Upper lobe of right lung (tissue), 1 donor: ENCODE measurements around the gene CACNB3. TPM values are rescaled to one million over a fixed set of nuclear protein-coding genes. Genes with fewer than 3 reads are reported as not detected.
"Not testable (repeated sequence)": the region's sequence is repeated elsewhere in the genome, so short reads cannot be mapped to it uniquely, and the experiment has no call there.

Source experiments
- ATAC-seq: fragments of 200-7000 bp; cut with Tn5 transposase; one replicate; pipeline ENCODE4 v1.9.1; 2020; ENCODE audit warnings: mild to moderate bottlenecking, moderate library complexity
- DNase-seq: peaks from one replicate; pipeline ENCODE4 v3.0.0-alpha.2; 2020
- H3K27ac ChIP-seq: fragments of 200-600 bp; one replicate; pipeline ENCODE4 v1.8.0; 2022
- H3K27me3 ChIP-seq: fragments of 200-600 bp; one replicate; pipeline ENCODE4 v1.8.0; 2022; ENCODE audit warnings: mild to moderate bottlenecking
- H3K36me3 ChIP-seq: fragments of 200-600 bp; one replicate; pipeline ENCODE4 v1.8.0; 2022
- H3K4me1 ChIP-seq: fragments of 200-600 bp; one replicate; pipeline ENCODE4 v1.8.0; 2022
- H3K4me3 ChIP-seq: fragments of 200-600 bp; one replicate; pipeline ENCODE4 v1.8.0; 2022; ENCODE audit warnings: mild to moderate bottlenecking
- H3K9me3 ChIP-seq: fragments of 200-600 bp; one replicate; pipeline ENCODE4 v1.8.0; 2022
- intact Hi-C: fragments of 100-400 bp; cut with DNase I; formaldehyde crosslinking; loops from one replicate; pipeline ENCODE4 v1.11.0; 2022
- microRNA-seq: library from miRNA; unstranded; fragments of <30 nt; microRNA quantifications from one replicate; pipeline ENCODE4 v1.2.0, GENCODE V29; 2020; ENCODE audit warnings: borderline microRNAs expressed
- total RNA-seq: library from RNA; stranded (reverse); fragmentation: NEBNext Ultra II Directional; extraction: Animal tissue kit (Norgen Biotek cat#: 25700); gene quantifications from one replicate; pipeline ENCODE4 v1.2.1, GENCODE V29; 2021
- TF ChIP-seq, protein P1 (sequence below): fragments of 200-600 bp; IDR thresholded peaks from one replicate; pipeline ENCODE4 v1.8.0; 2022; ENCODE audit warnings: antibody characterized with exemption
- donor health status: DM: no; HTN: yes; CAD: no; lungs with severe emphysema.

CACNB3 gene
- total RNA-seq, 1 donor from 2014 or later = 24.4 TPM

DNA sequence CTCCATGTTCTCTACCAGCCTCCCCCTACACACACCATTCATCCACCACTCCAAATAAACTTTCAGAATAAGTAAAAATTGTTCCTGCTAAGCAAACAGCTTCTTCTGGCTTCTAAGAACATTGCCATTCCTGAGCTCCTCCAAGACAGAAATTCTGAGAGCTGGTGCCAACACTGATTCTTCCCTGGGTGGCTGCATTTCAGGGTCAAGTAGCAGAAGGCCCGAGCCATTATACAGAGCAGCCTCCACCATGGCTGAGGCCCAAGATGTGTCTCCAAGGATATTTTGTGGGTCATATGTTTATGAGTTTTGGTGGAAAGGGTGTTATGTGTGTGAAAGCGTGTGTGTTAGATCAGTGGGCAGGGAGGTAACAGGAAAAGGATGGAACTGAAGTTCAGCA, 50.9 kb downstream of the CACNB3 start:
- intact Hi-C loops = no loop called here
- no peaks in the 10 kb centered on the region for H3K36me3 ChIP-seq
- peaks cover 8% of the 10 kb centered on the region for H3K4me1 ChIP-seq
- DNase-seq (no peak), ATAC-seq (no peak)
- no peaks in the 10 kb centered on the region for H3K27me3 ChIP-seq
- no peaks in the 10 kb centered on the region for H3K9me3 ChIP-seq
- TF ChIP-seq, protein P1, sequence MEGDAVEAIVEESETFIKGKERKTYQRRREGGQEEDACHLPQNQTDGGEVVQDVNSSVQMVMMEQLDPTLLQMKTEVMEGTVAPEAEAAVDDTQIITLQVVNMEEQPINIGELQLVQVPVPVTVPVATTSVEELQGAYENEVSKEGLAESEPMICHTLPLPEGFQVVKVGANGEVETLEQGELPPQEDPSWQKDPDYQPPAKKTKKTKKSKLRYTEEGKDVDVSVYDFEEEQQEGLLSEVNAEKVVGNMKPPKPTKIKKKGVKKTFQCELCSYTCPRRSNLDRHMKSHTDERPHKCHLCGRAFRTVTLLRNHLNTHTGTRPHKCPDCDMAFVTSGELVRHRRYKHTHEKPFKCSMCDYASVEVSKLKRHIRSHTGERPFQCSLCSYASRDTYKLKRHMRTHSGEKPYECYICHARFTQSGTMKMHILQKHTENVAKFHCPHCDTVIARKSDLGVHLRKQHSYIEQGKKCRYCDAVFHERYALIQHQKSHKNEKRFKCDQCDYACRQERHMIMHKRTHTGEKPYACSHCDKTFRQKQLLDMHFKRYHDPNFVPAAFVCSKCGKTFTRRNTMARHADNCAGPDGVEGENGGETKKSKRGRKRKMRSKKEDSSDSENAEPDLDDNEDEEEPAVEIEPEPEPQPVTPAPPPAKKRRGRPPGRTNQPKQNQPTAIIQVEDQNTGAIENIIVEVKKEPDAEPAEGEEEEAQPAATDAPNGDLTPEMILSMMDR = no peak
- H3K27ac ChIP-seq = no peak overlapping the region
- no peak overlapping the region for H3K4me3 ChIP-seq

DNA sequence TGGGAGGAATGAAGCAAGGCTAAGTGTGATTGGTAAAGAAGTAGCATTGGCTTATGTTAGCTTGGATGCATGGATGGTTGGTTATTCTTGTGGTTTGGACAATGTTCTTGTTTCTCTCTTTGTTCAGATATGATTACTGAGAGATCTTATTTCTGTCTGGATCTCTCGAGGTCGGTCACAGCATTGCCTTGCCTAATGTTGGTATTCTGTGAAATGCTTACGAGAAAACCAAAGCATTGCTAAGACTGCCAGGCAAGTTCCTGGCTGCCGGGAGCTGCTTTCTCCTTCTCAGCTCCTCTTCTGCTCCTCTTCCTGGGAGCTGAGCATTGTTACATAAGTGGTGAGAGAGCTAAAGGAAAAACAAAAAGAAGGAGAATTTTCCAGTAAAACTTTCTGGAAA, 54.8 kb downstream of the CACNB3 start:
- no peak for ATAC-seq
- Histone ChIP-seq H3K9me3 (no peaks in the 10 kb centered on the region), H3K4me3 (no peak overlapping the region), H3K4me1 (no peaks in the 10 kb centered on the region), H3K27ac (no peak overlapping the region), H3K36me3 (no peaks in the 10 kb centered on the region), H3K27me3 (no peaks in the 10 kb centered on the region)
- TF ChIP-seq, protein P1 = no peak
- intact Hi-C loops = no loop called here
- DNase-seq = no peak

DNA sequence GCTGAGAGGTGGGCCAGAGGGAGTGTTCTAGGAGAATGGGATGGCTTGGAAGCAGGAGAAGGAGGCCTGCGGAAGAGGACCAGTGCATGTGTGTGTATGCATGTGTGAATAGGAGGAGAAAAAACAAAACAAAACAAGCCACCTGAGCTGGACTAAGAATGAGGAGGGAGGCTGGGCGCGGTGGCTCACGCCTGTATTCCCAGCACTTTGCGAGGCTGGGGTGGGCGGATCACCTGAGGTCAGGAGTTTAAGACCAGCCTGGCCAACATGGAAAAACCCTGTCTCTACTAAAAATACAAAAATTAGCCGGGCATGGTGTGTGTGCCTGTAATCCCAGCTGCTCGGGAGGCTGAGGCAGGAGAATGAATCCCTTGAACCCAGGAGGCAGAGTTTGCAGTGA, 55.2 kb downstream of the CACNB3 start:
- DNase-seq, H3K27me3 ChIP-seq, ATAC-seq, H3K4me1 ChIP-seq, H3K4me3 ChIP-seq, H3K36me3 ChIP-seq, H3K9me3 ChIP-seq, intact Hi-C loops, H3K27ac ChIP-seq: not testable (repeated sequence)

DNA sequence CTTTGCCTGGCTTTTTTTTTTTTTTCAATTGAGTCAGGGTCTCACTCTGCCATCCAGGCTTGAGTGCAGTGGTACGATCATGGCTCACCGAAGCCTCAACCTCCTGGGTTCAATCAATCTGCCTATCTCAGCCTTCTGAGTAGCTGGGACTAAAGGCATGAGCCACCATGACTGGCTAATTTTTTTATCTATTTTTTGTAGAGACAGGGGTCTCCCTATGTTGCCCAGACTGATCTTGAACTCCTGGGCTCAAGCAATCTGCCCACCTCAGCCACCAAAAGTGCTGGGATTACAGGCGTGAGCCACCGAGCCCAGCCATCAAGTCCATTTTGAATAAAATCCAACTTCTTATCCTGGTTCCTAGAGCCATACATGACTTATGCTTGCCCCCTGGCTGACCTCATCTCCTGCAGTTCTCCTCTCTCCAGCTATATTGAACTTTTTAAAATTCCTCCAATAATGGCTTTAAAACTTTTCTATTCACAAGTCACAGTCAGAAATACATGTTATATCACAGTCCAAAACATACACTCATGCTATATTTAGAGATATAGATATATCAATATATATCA, 57.7 kb downstream of the CACNB3 start:
- intact Hi-C loops = no loop called here
- H3K27me3 ChIP-seq = no peaks in the 10 kb centered on the region
- DNase-seq (no peak), ATAC-seq (no peak)
- no peaks in the 10 kb centered on the region for H3K36me3 ChIP-seq
- H3K27ac ChIP-seq = no peak overlapping the region
- no peaks in the 10 kb centered on the region for H3K4me1 ChIP-seq
- H3K4me3 ChIP-seq = no peak overlapping the region
- TF ChIP-seq, protein P1 = no peak
- H3K9me3 ChIP-seq = no peaks in the 10 kb centered on the region

Small RNAs within 50 kb of the gene (microRNA-seq; reads per million reads assigned to microRNA genes)
- gene MIR4701 = not detected

Other genes starting within 250 kb of the CACNB3 start
- not detected for gene LALBA, start 248.4 kb upstream of the CACNB3 start, total RNA-seq
- gene KANSL2, start 136.3 kb upstream of the CACNB3 start, total RNA-seq = 24.7 TPM
- gene CCNT1, start 101.8 kb upstream of the CACNB3 start, total RNA-seq = 31.2 TPM
- gene ADCY6, start 29.4 kb upstream of the CACNB3 start, total RNA-seq = 42.9 TPM
- gene DDX23, start 33.7 kb downstream of the CACNB3 start, total RNA-seq = 77.2 TPM
- gene RND1, start 47.4 kb downstream of the CACNB3 start, total RNA-seq = 7.1 TPM
- gene FKBP11, start 107.0 kb downstream of the CACNB3 start, total RNA-seq = 19.5 TPM
- 146 TPM for gene ARF3, start 139.0 kb downstream of the CACNB3 start, total RNA-seq
- gene WNT10B, start 153.2 kb downstream of the CACNB3 start, total RNA-seq = 1.2 TPM
- not detected for gene WNT1, start 159.8 kb downstream of the CACNB3 start, total RNA-seq
- gene DDN, start 180.9 kb downstream of the CACNB3 start, total RNA-seq = not detected
- 46.5 TPM for gene PRKAG1, start 200.3 kb downstream of the CACNB3 start, total RNA-seq
- 102 TPM for gene KMT2D, start 242.3 kb downstream of the CACNB3 start, total RNA-seq